Progenitor cell of endocrine pancreas (in vitro differentiated cells): ENCODE measurements around the gene PFKFB2. TPM values are rescaled to one million over a fixed set of nuclear protein-coding genes. Genes with fewer than 3 reads are reported as not detected.

Source experiments
- DNase-seq: peaks from one replicate; pipeline ENCODE4 v3.0.0; 2021; ENCODE audit warnings: low spot score; ENCODE audit not compliant: unreplicated experiment
- H3K27ac Mint-ChIP-seq: 2 replicates; pipeline ENCODE4 v1.8.0; 2021; ENCODE audit warnings: mild to moderate bottlenecking, moderate library complexity, mixed read lengths
- H3K27me3 Mint-ChIP-seq: 2 replicates; pipeline ENCODE4 v1.8.0; 2021; ENCODE audit warnings: mixed read lengths
- H3K36me3 Mint-ChIP-seq: 2 replicates; pipeline ENCODE4 v1.8.0; 2022; ENCODE audit warnings: mixed read lengths; ENCODE audit not compliant: insufficient read depth
- H3K4me1 Mint-ChIP-seq: 2 replicates; pipeline ENCODE4 v1.8.0; 2021; ENCODE audit warnings: low read depth, mixed read lengths
- H3K4me3 Mint-ChIP-seq: 2 replicates; pipeline ENCODE4 v1.8.0; 2021; ENCODE audit warnings: low read depth, mild to moderate bottlenecking, moderate library complexity, mixed read lengths
- H3K9me3 Mint-ChIP-seq: 2 replicates; pipeline ENCODE4 v1.8.0; 2021; ENCODE audit warnings: low read depth, mixed read lengths
- total RNA-seq: library from RNA; stranded (reverse); gene quantifications from 2 replicates; pipeline ENCODE4 v1.2.1, GENCODE V29; 2021
- TF ChIP-seq, protein P1 (sequence below): fragments of 200-600 bp; sonication (generic); IDR thresholded peaks from one replicate; pipeline ENCODE4 v1.5.0; 2021; ENCODE audit warnings: antibody characterized with exemption, mild to moderate bottlenecking; ENCODE audit not compliant: unreplicated experiment

Gene PFKFB2
- total RNA-seq, 1 donor from 2014 or later: 9.6 TPM

DNA sequence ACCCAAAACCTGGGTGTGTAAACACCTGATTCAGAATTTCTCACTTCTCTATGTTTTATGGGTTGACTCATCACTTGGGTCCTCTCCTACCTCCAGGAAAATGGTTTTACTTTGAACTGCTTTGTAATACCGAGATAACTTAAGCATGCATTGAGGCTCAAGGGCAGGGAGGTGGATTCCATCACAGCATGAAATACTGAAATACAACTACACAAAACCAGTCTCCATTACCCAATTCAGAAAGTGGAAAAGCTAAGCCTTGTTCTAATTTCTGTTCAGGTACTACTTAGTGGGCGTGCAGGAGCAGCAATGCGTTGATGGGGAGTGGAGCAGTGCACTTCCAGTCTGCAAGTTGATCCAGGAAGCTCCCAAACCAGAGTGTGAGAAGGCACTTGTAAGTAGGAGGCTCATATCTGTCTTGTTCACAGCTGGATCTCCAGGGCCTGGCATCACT lies 44.8 kb downstream of the PFKFB2 start:
- peaks cover 8% of the 10 kb centered on the region for H3K27me3 Mint-ChIP-seq
- H3K4me1 Mint-ChIP-seq: no peaks in the 10 kb centered on the region
- H3K36me3 Mint-ChIP-seq: no peaks in the 10 kb centered on the region
- H3K9me3 Mint-ChIP-seq: no peaks in the 10 kb centered on the region
- DNase-seq: no peak
- TF ChIP-seq, protein P1, sequence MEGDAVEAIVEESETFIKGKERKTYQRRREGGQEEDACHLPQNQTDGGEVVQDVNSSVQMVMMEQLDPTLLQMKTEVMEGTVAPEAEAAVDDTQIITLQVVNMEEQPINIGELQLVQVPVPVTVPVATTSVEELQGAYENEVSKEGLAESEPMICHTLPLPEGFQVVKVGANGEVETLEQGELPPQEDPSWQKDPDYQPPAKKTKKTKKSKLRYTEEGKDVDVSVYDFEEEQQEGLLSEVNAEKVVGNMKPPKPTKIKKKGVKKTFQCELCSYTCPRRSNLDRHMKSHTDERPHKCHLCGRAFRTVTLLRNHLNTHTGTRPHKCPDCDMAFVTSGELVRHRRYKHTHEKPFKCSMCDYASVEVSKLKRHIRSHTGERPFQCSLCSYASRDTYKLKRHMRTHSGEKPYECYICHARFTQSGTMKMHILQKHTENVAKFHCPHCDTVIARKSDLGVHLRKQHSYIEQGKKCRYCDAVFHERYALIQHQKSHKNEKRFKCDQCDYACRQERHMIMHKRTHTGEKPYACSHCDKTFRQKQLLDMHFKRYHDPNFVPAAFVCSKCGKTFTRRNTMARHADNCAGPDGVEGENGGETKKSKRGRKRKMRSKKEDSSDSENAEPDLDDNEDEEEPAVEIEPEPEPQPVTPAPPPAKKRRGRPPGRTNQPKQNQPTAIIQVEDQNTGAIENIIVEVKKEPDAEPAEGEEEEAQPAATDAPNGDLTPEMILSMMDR: no peak
- no peak overlapping the region for H3K4me3 Mint-ChIP-seq
- H3K27ac Mint-ChIP-seq: no peak overlapping the region

DNA sequence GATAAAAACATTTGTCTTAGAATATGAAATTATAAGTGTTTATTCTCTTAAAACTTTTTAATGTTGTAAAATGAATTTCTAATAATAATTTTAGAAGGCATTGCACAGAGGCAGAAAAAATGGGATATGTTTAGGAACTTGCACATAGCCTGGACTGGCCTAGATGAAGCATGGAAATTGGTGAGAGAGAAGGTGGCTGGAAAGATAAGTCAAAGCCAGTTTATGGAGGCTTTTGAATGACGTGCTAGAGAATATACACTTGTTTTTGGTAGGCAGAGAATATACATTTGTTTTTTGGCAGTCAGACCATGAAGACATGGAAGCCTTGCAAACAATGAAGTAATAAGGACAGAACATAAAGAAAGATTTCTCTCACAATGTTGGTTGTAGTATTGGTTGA lies 48.6 kb downstream of the PFKFB2 start:
- H3K9me3 Mint-ChIP-seq: no peaks in the 10 kb centered on the region
- no peak overlapping the region for H3K4me3 Mint-ChIP-seq
- DNase-seq: no peak
- H3K4me1 Mint-ChIP-seq: peaks cover 2% of the 10 kb centered on the region
- no peak overlapping the region for H3K27ac Mint-ChIP-seq
- TF ChIP-seq, protein P1: no peak
- no peaks in the 10 kb centered on the region for H3K36me3 Mint-ChIP-seq
- no peaks in the 10 kb centered on the region for H3K27me3 Mint-ChIP-seq

DNA sequence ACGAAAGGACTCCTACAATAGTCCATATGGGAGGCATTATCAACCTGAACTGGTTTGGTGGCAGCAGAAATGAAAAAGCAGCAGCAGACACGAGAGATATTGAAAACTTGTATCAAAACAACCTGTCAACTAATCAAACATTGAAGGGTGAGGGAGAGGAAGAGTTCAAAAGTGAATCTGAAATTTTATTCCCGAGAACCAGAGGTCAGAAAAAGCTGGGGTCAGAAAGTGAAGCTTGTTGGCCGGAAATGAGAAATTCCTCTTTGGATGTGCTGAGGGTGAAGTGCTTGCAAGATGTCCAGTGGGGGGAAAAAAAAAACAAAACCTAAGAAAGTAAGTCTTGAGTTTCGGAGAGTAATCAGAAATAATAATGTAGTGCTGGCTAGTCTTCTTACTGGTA lies 49.1 kb downstream of the PFKFB2 start:
- H3K27ac Mint-ChIP-seq: no peak overlapping the region

DNA sequence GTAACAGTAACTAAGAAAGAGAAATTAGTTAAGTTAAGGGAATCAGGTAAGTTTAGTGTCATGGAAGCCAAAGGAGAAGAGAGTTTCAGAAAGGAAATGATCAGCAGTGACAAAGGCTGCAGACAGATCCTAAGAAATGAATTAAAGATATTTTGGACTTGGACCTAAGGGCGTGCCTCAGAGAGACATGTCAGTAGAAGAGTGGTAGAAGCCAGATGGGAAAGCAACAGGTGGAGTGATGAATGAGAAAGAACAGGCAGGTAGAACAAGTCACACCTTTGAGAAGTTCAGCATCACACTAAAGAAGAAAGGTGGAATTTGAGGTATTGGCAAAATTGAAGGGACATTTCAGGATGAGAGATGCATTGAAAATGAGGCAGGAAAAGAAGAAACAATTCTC lies 49.6 kb downstream of the PFKFB2 start:
- Mint-ChIP-seq H3K27me3 (no peaks in the 10 kb centered on the region), H3K36me3 (no peaks in the 10 kb centered on the region), H3K9me3 (no peaks in the 10 kb centered on the region), H3K4me1 (peaks cover 2% of the 10 kb centered on the region), H3K27ac (no peak overlapping the region), H3K4me3 (no peak overlapping the region)
- TF ChIP-seq, protein P1: no peak
- DNase-seq: no peak

More for the DNA sequence above, 49.1 kb downstream of the PFKFB2 start:
- H3K36me3 Mint-ChIP-seq: no peaks in the 10 kb centered on the region
- TF ChIP-seq, protein P1: no peak
- no peaks in the 10 kb centered on the region for H3K27me3 Mint-ChIP-seq
- H3K9me3 Mint-ChIP-seq: no peaks in the 10 kb centered on the region
- H3K4me1 Mint-ChIP-seq: peaks cover 2% of the 10 kb centered on the region
- no peak for DNase-seq
- H3K4me3 Mint-ChIP-seq: no peak overlapping the region

DNA sequence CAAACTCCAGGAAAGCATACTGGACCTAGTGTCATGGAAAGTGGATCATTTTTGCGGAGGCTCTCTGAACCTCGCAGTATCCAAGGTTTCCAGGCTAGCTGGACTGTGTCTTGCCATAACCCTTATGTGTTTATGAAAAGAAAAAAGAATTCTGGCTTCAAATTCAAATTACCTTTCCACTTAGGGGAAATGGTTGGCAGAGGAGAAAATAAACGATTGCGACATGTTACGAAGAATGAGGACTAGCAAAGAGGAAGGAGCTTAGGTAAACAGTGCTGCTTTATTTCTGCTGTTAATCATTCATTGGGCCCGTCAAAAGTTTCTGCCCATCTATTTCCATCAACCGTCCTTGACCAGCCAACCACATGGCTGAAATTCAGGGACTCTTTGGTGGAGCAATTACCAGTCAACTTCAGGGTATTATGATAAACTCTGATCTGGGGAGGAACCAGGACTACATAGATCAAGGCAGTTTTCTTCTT lies 50.9 kb downstream of the PFKFB2 start, which contains the start of gene C4BPA:
Gene C4BPA (plus strand): TSS at position 342 of the 482 bp plus-strand sequence. CDS start 8,793 bp downstream, outside the sequence.
- Mint-ChIP-seq H3K4me3 (no peak within 1 kb of the TSS), H3K9me3 (no peaks in the 10 kb centered on the region), H3K27ac (no peak within 1 kb of the TSS), H3K36me3 (no peaks in the 10 kb centered on the region), H3K4me1 (peaks cover 2% of the 10 kb centered on the region), H3K27me3 (no peaks in the 10 kb centered on the region)
- TF ChIP-seq, protein P1: no peak
- no peak for DNase-seq
